Small intestine (tissue), 7 donors: ENCODE measurements around the gene FBLN5. TPM values are rescaled to one million over a fixed set of nuclear protein-coding genes. Genes with fewer than 3 reads are reported as not detected.
"Not testable (repeated sequence)": the region's sequence is repeated elsewhere in the genome, so short reads cannot be mapped to it uniquely, and the experiment has no call there.

ENCODE experiments used
- DNase-seq, 2 donors: peaks; one replicate each; pipeline versions ENCODE4 v3.0.0 to v3.0.0-alpha.2; 2013
- FAIRE-seq: peaks from 2 replicates; lab custom pipeline; 2012; peaks lifted over from hg19 to GRCh38; lab: Jason Lieb, UNC
- H3K27ac ChIP-seq, 3 donors: one replicate each; pipeline ENCODE4 v1.5.1; 2013; ENCODE audit warnings: low read length in 2 of 3, mild to moderate bottlenecking in 2 of 3, control low read depth in 1 of 3, inconsistent platforms in 1 of 3, low read depth in 1 of 3, moderate library complexity in 1 of 3
- H3K27me3 ChIP-seq, 3 donors: one replicate each; pipeline ENCODE4 v1.6.1; 2013; ENCODE audit warnings: low read length in 3 of 3, inconsistent platforms in 1 of 3; ENCODE audit not compliant: control insufficient read depth in 3 of 3, insufficient read depth in 3 of 3
- H3K36me3 ChIP-seq, 3 donors: one replicate each; pipeline ENCODE4 v1.6.1; 2013; ENCODE audit warnings: low read length in 3 of 3, inconsistent platforms in 1 of 3, low read depth in 1 of 3, mild to moderate bottlenecking in 1 of 3, moderate library complexity in 1 of 3; ENCODE audit not compliant: control insufficient read depth in 3 of 3, insufficient read depth in 2 of 3
- H3K4me1 ChIP-seq, 3 donors: one replicate each; pipeline ENCODE4 v1.6.1; 2013; ENCODE audit warnings: low read length in 2 of 3, inconsistent platforms in 1 of 3, low read depth in 1 of 3, mild to moderate bottlenecking in 1 of 3, moderate library complexity in 1 of 3; ENCODE audit not compliant: control insufficient read depth in 3 of 3, insufficient read depth in 2 of 3
- H3K4me3 ChIP-seq, 3 donors: one replicate each; pipeline ENCODE4 v1.5.1; 2013; ENCODE audit warnings: low read length in 3 of 3, control low read depth in 1 of 3, inconsistent platforms in 1 of 3, low read depth in 1 of 3, mild to moderate bottlenecking in 1 of 3, moderate library complexity in 1 of 3
- H3K9me3 ChIP-seq, 2 donors: one replicate each; pipeline ENCODE4 v1.6.1; 2013; ENCODE audit warnings: low read depth in 1 of 2, low read length in 1 of 2; ENCODE audit not compliant: control insufficient read depth in 2 of 2, insufficient read depth in 1 of 2
- WGBS, 3 donors: extraction: QIAGEN DNeasy Blood & Tissue Kit; methylation state at CpG; one replicate each; pipeline ENCODE4 v1.1.7; 2013; 5-methylcytosine and 5-hydroxymethylcytosine counted together
- polyA plus RNA-seq, 4 donors: library from polyadenylated mRNA; stranded (reverse) in 3 of 4; unstranded in 1 of 4; fragments of 200-250 nt in 3 of 4; fragments of 120-200 nt in 1 of 4; gene quantifications; one replicate each; pipeline versions ENCODE4 v1.2.1 to v1.2.3, GENCODE V29; 2013
- donor health status: healthy with polysubstance abuse.
- donor health status: control.
- donor health status: control.
- donor health status: Bipolar disorder and iron deficiency.
- donor health status: healthy.

FBLN5 gene
- polyA plus RNA-seq, 4 donors = 2.0 to 88.3 (median 22.9) TPM

DNA sequence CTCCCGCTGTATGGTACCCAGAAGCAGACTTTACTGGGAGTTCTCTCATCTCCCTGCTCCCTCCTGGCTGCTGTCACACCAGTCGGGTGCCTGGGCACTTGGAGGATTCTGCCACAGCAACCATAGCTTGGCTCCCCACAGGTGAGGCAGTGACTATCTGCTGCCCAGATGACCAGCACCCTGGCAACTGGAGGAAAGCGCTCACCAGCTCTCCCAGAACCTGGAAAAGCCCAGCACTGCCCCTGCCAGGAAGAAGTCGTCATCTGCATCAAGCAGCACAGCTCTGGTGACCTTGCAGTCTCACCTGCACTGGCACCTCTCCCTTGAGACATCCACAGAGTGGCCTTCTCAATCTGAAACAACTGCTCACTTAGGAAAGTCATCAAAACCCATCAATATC is 48.3 kb downstream of the FBLN5 start:
- H3K27me3 ChIP-seq = no peaks in the 10 kb centered on the region
- 74 to 89% (median 79%) methylated on average over 4 of the region's 4 CpGs for WGBS, 3 donors
- H3K4me1 ChIP-seq = no peaks in the 10 kb centered on the region
- H3K36me3 ChIP-seq = peaks cover 0 to 7% (median 0%) of the 10 kb centered on the region in 3 donors
- DNase-seq = peak in 1 of 2 donors; percentile 14
- no peak overlapping the region for H3K27ac ChIP-seq
- no peak overlapping the region for H3K4me3 ChIP-seq
- H3K9me3 ChIP-seq = no peaks in the 10 kb centered on the region
- no peak for FAIRE-seq

DNA sequence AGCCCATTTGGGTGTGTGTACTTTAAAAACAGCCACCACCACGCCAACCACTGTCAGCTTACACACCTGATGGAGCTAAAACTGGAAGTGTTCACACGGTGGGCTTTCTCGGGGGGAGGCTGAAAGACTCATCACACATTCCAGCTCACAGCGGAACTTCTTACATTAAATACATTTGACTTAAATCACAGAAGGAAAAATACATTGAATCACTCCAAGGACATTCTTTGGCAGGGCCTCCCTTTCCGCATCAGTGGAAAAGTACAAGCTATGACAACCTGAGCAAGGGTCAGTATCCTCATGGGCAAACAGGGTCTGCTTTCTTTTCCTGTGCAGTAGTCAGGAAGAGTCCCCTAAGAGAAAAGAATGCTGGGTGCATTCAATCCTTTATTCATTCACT is 49.1 kb downstream of the FBLN5 start:
- no peak overlapping the region for H3K4me3 ChIP-seq
- WGBS, 3 donors = 88 to 89% (median 89%) methylated on average over 5 of the region's 5 CpGs
- H3K9me3 ChIP-seq = no peaks in the 10 kb centered on the region
- H3K27ac ChIP-seq = no peak overlapping the region
- no peak for FAIRE-seq
- H3K36me3 ChIP-seq = peaks cover 0 to 7% (median 0%) of the 10 kb centered on the region in 3 donors
- no peaks in the 10 kb centered on the region for H3K27me3 ChIP-seq
- DNase-seq = no peak
- no peaks in the 10 kb centered on the region for H3K4me1 ChIP-seq

DNA sequence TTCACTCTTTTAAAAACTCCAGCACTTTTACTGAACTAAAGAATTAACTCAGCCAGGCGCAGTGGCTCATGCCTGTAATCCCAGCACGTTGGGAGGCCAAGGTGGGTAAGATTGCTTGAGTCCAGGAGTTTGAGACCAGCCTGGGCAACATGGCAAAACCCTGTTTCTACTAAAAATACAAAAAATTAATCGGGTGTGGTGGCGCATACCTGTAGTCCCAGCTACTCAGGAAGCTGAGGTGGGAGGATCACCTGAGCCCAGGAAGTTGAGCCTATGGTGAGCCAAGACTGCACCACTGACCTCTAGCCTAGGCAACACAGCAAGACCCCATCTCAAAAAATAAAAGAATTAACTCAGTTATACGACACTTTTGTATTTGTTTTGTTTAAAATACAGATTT is 49.8 kb downstream of the FBLN5 start:
- not testable (repeated sequence) for H3K27ac ChIP-seq, H3K4me3 ChIP-seq, DNase-seq, H3K4me1 ChIP-seq, FAIRE-seq, H3K36me3 ChIP-seq, H3K9me3 ChIP-seq, H3K27me3 ChIP-seq
- WGBS, 3 donors = 86 to 96% (median 89%) methylated on average over 5 of the region's 5 CpGs

- FAIRE-seq = no peak
- H3K9me3 ChIP-seq = no peaks in the 10 kb centered on the region
- H3K27ac ChIP-seq = no peak overlapping the region
- no peaks in the 10 kb centered on the region for H3K27me3 ChIP-seq
- H3K36me3 ChIP-seq = peaks cover 0 to 11% (median 0%) of the 10 kb centered on the region in 3 donors
- WGBS, 3 donors = 45 to 57% (median 52%) methylated on average over 10 of the region's 10 CpGs
- H3K4me3 ChIP-seq = no peak overlapping the region
- no peaks in the 10 kb centered on the region for H3K4me1 ChIP-seq
- DNase-seq = no peak
Measured at GRCh38 chr14:91897106-91897701, 50.3 kb downstream of the FBLN5 start.

DNA sequence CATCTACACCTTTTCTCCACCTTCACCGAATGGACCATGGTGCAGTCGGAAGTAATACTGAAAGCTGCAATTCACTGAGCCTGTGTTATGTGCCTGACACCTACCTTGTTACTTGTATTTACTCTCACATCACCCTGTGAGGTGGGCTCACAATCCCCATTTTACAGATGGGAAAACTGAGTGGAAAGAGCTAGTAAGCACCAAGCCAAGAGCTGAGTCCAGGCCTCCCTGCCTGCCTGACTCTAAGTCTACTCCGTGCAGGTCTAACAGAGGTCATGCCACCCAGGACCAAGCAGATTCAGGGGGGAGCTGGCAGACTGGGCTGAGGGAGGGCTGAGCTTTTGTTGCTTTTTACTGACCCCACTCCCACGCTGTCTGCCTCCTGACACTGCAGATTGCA is 51.1 kb downstream of the FBLN5 start:
- WGBS, 3 donors = 94 to 99% (median 96%) methylated on average over 4 of the region's 4 CpGs
- DNase-seq = no peak
- H3K4me1 ChIP-seq = no peaks in the 10 kb centered on the region
- no peaks in the 10 kb centered on the region for H3K27me3 ChIP-seq
- H3K4me3 ChIP-seq = no peak overlapping the region
- H3K9me3 ChIP-seq = no peaks in the 10 kb centered on the region
- peaks cover 0 to 12% (median 0%) of the 10 kb centered on the region in 3 donors for H3K36me3 ChIP-seq
- H3K27ac ChIP-seq = no peak overlapping the region
- no peak for FAIRE-seq

DNA sequence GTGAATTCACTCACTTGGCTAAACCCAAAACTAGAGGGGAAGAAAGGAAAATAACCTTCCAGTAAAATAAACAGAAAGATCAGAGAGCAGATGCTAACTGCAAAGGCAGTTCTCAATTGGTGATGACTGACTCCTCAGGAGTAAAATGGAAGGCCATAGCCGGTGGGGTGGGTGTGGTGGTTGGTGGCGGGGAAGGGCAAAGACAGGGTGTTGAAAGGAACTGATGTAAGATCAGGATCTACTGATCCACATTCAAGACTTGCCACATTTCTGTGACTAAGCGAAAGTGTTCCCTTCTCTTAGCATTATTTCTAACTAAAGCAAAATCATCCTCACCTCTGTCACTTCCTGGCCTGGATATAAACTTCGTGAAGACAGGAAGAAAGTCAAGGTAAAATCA is 53.8 kb downstream of the FBLN5 start:
- FAIRE-seq = no peak
- WGBS, 3 donors = 84 to 92% (median 84%) methylated on average over 4 of the region's 4 CpGs
- DNase-seq = no peak
- Histone ChIP-seq H3K27ac (no peak overlapping the region), H3K4me1 (peaks cover 0 to 8% (median 5%) of the 10 kb centered on the region in 3 donors), H3K9me3 (no peaks in the 10 kb centered on the region), H3K36me3 (peaks cover 0 to 30% (median 0%) of the 10 kb centered on the region in 3 donors), H3K4me3 (no peak overlapping the region), H3K27me3 (no peaks in the 10 kb centered on the region)

- Histone ChIP-seq H3K4me1 (peaks cover 0 to 8% (median 5%) of the 10 kb centered on the region in 3 donors), H3K36me3 (peaks cover 0 to 32% (median 0%) of the 10 kb centered on the region in 3 donors), H3K4me3 (no peak overlapping the region), H3K9me3 (no peaks in the 10 kb centered on the region), H3K27me3 (no peaks in the 10 kb centered on the region), H3K27ac (peak overlapping the region in 1 of 3 donors; percentile 18)
- FAIRE-seq (no peak), DNase-seq (peak; percentile 33 to 42)
- 47 to 57% (median 57%) methylated on average over 7 of the region's 7 CpGs for WGBS, 3 donors
Measured at GRCh38 chr14:91893007-91893406, 54.5 kb downstream of the FBLN5 start.

GRCh38 chr14:91891721-91892220 is 55.7 kb downstream of the FBLN5 start:
- H3K36me3 ChIP-seq = peaks cover 0 to 36% (median 0%) of the 10 kb centered on the region in 3 donors
- FAIRE-seq (no peak), DNase-seq (no peak)
- WGBS, 3 donors = 84 to 93% (median 90%) methylated on average over 3 of the region's 3 CpGs
- no peaks in the 10 kb centered on the region for H3K9me3 ChIP-seq
- no peak overlapping the region for H3K4me3 ChIP-seq
- H3K4me1 ChIP-seq = peaks cover 0 to 8% (median 5%) of the 10 kb centered on the region in 3 donors
- H3K27ac ChIP-seq = no peak overlapping the region
- H3K27me3 ChIP-seq = no peaks in the 10 kb centered on the region
